ENCODE data around the gene NMD3.
"Not testable (repeated sequence)": the region's sequence is repeated elsewhere in the genome, so short reads cannot be mapped to it uniquely, and the experiment has no call there.

The NMD3 gene

DNA sequence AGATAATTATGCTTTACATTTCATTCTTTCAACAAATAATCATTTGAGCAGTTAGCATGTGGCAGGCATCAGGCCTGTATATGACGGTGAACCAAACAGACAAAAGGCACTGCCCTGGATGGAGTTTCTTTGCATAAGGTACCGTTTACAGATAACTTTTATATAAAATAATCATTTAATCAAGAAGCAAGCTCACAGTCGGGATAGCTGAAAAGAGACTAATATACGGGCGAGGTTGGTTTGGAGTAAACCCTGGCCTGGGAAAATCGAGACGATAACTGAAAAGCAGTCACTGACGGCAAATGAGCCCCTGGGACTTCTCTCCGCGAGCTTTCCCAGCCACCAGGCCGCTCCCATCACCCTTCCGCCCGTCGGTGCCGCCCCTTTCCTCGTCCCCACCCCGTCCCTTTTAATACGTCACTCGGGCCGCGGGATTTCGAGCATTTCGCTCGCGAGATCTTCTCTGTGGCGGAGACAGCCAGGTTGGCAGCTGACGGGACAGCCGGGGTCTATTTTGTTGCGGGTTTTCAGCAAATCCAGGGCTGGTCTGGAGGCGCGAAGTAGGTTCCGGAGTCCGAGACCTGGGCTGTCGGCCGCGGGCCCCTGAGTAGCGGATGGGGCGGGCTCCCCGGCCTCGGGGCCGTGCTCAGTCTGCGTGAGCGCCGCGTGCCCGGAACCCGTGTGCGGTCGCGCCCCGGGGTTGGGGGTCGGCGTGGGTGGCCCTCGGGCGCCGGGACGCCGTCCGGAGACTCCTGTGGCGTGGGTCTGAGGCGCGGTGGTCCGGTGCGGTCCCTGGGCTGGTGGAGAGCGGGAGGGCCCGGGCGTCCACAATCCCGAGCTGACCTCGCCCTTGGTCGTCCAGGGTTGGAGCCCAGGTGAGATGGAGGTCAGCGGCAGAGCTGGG, at the start of gene NMD3:
NMD3 (plus strand) TSS at position 462 of the 904 bp plus-strand sequence. CDS start 703 bp downstream, outside the sequence.
- DNase-seq = peak; percentile 99

DNA sequence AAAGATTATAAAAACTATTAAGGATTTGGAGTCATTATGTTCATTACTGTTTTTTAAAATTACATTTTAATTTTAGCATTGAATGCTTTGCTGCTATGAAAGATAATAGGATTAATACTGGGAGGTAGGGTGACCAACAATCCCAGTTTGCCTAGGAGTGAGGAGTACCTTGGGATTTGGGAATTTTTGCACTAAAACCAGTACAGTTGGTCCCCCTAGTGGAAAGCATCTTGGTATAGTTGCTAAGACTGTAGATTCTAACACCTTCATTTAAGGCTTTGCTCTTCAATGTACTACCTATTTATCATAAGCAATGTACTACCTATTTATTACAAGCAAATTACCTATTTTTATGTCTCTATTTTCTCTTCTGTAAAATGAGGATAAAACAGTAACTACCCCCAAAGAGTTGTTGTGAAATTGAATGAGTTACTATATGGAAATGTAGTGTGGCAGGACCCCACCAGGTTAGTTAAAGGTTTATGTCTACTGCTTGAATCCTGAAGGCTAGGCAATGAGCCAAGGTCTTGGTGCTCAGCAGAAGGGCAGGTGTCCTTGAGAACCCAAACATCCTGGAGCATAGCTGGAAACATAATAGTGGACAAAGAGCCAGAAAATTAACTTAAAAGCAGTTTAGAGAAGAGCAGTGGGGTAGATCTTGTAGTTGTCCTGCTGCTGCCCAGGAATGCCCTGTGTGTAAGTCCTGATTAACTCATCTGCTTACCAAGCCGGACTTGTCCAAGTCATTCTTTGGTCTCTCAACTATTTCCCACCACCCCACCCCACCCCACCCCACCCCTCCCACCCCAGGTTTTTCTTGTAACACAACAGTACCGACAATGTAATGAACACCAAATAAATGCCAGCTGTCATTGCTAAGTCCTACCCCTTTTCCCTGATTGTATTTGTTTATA, 49.2 kb upstream of the NMD3 start:
- no peak for DNase-seq

DNA sequence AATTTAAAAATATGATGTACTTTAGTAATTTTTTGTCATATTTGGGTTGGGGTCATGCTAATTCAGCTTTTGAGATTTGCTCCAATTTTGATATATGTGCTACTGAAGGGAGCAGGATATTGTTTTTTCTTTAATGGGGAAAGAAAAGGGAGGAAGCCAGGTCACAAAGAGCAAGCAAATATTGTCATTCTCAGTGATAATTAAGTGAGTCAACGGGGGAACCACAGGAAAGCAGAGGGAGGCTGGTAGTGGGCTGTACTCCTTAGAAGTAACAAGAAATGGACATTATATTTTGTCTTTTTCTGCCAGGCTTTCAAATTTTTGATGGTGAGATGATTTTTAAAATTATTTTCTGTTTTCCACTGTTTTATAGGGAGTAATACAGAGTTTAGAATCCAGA, 45.6 kb upstream of the NMD3 start:
- no peak for DNase-seq

DNA sequence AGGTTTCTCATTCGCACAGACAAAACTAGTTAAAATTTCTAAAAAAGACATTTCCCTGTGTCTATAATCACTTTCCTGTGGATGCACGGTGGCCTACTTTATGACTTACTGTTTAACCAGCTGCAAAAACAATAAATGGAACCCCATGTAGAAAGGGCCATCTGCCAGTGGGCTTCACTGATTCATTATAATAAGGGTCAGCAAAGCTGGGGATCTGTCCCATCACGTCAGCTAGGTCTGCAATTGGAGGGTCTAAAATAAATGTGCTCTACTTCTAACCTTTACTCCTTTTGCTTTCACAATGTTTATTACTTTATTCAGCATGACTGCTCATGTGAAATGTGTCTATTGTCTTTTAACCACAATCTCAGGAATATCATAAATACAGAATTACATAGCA, 43.1 kb upstream of the NMD3 start:
- no peak for DNase-seq

DNA sequence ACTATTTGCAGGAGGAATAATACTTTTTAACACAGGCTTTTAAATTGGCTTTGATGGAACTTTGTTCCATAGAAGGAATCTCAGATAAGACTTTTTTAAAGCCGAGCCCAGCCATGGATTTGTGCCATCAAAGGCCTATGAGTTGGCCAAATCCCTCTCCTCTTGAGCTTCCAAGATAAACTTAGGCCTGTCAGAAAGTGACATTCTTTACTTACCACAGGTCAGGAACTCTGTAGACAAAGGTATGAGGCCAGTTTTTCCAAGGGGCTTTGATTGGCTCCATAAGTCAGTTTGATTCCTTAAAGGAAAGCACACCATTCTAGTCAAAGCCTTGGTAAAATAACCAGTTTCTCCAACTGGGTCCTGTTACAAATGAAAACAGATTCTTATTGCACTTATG, 39.7 kb upstream of the NMD3 start:
- DNase-seq = not testable (repeated sequence)

DNA sequence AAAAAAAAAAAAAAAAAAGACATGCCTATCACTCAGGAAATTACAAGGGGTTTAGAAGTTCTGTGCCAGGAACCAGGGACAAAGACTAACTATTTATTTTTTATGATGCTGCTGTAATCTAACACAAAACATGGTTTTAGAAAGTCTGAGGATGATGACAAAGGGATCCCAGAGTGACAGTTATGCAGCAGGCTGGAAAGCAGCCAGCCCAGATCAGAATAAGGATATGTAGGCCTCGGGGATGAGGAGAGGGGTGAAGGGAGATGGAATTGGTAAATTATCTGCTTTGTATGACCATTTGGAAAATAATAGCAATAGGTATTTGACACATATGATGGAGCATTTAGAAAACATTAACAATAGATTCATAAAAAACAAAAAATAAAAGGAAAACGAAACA, 34.1 kb upstream of the NMD3 start:
- DNase-seq = no peak

DNA sequence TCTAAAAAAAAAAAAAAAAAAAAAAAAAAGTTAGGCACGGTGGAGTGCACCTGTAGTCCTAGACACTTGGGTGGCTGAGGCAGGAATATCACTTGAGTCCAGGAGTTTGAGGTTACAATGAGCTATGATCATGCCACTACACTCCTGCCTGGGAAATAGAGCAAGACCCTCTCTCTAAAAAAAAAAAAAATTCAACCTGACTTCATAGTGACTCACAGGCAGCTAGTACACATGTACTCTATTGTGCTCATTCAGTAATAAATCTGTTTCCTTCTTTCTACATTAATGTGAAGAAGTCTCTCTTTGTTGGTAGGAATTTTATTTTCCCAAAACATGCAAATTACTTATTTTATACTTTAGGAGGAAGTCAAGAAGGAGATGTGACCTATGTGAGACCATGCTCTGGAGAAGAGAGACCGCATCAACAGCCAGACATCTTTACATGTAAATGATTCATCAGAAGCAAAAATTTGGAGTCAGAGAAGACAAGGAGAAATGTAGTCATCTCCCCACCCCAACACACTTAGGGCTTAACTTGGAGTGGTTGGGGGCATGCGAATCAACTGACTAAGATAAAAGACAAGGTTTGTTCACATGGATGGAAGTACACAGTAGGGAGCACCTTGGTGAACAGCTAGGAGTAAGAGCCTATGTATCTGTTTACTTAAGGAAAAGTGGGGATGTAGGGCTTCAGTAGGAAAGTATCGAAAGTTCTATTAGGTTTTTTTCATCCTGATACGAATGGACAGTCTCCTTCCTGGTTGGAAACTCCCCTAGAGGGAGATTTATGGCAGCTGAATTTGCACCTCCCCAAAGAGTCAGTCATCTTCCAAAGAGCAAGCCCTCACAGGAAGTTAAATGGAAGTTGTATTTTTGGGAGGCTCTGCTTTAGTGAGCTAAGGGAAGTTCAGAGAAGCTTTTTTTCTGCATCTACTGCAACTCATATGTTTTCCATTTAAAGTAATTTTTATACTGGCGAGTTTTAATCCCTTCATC, 23.0 kb upstream of the NMD3 start:
- no peak for DNase-seq

DNA sequence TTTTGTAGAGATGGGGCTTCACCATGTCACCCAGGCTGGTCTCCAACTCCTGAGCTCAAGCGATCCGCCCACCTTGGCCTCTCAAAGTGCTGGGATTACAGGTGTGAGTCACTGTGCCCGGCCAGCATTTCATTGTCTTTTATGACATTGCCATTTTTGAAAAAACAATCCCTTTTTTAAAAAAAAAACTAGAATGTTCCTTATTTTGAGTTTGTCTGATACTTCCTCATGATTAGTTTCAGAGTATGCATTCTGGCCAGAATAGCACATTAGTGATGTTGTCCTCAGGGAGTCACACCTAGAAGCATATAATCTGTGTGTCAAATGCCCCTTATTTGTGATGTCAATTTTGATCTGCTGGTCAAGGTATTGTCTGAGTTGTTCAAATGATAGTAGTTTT, 21.2 kb upstream of the NMD3 start:
- DNase-seq = no peak

DNA sequence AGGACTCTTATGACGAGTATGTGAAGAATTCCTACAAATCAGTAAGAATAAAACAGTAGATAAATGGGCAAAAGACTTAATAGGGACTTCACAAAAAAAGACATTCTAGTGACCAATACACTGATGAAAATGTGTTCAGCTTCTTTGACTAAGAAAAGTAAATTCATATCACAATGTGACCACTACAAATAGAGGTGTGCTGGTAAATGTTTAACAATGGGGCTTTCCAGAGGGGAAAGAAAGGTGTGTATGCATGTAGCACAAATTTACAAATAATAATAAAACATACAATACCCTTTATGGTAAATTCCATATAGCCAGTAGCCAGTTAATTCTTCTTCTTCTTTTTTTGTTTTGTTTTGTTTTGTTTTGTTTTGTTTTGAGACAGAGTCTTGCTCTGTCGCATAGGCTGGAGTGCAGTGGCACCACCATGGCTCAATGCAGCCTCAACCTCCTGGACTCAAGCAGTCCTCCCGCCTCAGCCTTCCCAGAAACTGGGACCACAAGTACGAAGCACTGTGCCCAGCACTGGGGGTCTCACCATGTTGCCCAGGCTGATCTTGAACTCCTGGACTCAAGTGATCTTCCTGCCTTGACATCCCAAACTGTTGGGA, 17.5 kb upstream of the NMD3 start:
- DNase-seq = no peak

DNA sequence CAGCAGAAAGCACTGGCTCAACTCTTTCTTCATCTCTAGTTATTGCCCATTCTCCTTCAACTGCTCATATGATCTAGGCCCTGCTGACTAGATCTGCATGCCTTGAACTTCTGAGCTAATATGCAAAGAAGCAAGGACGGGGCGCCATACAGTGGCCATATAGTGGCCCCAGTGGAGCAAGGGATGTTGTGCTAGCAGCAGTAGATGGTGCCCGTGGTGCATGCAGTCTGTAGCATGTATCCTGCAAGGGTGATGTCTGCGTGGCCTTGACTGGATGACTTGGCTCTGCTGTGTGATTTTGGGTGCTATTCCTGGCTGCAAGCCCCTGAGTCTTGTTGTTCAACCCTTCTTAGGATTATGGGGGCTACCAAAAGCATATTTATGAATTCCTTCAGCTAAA, 12.2 kb upstream of the NMD3 start:
- DNase-seq = no peak

DNA sequence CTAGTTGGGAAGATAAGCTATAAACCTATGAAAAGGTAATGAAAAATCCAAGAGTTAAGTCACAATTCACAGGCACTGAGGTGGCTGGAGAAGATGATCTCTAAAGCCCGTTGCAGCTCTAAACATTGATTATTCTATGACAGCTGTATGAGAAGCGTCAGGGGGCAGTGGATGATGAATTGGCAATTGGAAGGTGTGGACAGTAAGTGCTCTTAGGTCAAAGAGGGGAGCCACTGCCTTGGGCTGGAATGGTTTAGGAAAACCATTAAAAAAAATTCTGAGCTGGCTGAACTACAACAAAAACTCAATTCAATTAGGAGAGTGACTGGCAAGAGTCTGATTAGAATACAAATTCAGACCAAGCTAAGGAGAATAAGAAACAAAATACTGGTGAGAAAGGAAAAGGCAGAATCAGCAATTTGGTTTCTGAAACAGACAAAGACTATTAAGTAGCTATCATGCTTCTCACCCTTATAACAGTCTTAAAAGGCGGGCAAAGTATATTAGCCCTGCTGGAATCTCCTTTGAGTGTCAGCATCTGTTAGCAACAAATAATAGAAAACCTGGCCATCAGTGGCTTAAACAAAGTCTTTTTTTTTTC, 8.8 kb upstream of the NMD3 start:
- no peak for DNase-seq

DNA sequence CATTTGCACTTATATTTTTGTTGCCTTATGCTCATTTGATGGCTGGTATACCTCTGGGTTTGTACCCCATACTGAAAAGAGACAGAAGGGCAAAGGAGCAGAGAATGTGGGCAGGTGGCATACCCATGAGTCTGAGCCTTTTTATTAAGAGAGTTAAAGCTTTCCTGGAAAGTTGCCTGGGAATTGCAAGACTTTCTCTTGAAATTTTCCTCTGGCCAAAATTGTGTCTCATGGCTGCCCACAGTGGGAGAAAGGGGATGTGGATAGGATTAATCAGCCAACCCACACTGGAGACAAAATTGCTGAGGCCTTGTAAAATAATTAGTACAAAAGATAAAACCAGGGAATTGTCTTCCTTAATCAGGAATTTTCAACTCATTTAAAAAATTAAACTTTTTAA, 8.2 kb upstream of the NMD3 start:
- DNase-seq = no peak

DNA sequence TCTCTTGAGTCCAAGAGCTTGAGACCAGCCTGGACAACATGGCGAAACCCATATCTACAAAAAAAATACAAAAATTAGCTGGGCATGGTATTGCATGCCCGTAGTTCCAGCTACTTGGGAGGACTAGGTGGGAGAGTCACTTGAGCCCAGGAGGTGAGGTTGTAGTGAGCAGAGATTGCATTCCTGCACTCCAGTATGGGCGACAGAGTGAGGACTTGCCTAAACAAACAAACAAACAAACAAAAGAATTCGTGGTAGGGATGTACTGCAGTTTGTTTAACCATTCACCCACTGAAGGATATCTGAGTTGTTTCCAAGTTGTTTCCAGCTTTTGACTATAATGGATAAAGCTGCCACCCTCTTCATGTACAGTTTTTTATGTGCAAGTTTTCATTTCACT, 7.5 kb upstream of the NMD3 start:
- no peak for DNase-seq

DNA sequence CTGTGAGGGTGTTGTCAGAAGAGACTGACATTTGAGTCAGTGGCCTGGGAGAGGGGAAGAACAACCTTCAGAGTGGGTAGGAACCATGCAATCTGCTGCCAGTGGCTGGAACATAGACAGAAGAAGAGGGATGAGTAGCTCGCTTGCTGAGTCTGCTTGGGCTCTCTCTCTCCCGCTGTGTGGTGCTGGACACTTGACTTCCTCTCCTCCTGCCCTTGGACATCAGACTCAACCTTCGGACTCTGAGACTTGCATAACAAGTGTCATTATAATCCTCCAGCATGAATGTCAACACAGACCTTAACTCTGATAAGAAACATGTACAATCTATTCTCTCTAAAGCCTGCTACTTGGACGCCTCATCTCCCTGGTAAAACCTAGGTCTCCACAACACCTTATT, 5.9 kb upstream of the NMD3 start:
- DNase-seq = no peak

DNA sequence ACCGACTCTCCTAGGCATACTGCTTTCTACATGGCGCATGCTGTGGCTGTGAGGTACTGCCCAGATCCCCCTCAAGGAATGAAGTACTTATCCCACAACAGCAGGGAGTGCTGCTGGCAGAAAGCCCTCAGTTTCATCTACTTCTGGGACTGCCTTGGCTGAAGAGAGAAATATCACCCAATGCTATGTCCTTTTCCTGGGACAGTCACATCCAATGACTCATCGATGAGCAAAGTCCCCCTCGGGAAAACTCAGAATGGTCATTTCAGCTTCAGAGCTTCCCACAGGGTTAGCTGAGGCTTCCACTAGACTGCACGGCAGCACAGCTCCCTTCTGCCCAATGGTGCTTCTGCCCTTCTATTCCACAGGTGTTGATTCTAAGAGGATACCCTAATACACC, 3.6 kb upstream of the NMD3 start:
- no peak for DNase-seq

DNA sequence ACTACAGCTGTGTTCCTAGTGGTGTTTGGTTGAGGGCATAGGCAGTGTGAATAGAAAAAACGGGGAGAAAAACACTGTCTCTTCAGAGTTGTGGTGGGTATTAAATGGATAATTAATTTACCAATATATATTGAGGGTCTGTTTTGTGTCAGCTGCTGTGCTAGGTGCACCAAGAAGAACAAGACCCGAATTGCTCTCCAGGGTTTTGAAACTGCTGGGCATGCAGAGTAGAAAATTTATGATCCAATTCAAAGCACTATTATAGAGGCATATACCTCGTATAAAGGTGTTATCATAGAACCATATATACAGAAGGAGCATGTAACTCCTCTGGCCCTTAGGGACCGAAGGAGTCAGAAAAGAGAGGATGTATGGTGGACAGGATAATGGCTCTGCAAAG, 1.6 kb upstream of the NMD3 start:
- no peak for DNase-seq

DNA sequence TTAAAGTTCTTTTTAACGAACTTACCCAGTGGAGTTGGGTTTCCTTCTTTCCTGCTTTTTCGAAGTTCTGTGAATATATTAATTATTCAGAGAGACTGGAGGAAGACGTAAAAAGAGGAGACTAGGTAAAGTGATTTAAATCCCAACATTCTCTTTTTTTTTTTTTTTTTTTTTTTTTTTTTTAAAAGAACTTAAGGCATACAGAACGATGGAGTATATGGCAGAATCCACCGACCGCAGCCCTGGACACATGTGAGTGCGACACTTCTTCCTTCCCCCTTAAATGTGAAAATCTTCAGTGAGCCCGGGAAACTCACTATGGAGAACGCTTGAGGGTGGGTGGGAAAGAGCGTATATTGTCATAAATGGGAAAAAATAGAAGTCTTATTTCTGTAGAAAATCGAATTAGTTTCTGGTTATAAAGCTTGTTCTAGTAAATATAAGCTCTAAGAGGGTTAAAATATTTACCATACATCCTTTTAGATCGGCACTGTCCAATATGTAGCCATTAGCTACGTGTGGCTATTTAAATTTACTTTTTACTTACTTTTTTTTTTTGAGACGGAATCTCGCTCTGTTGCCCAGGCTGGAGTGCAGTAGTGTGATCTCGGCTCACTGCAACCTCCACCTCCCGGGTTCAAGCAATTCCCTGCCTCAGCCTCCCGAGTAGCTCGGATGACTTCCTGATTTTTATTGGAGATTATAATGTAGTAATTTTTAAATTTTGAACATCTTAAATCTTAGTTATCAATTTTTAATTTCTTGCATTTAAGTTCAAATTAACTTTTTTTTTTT, 892 bp downstream of the NMD3 start:
- DNase-seq = no peak

DNA sequence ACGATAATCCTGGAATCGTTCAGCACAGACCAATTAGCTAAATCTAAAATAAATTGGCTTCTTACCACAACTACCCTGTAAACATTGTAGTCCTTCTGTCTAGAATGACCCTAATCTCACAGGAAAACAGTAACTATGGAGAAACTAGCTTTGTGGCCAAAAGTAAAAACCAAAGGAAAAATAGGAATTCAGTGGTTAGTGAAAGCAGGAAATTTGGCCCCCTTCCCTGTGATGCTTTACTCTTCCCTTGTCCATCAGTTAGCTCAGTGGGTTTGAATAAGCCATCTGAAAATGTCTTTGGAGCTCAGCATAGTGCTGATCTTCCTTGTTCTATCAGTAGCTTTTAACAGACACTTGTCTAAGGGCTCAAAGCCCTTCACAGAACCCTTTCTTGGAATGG, 1.6 kb downstream of the NMD3 start:
- DNase-seq = no peak

DNA sequence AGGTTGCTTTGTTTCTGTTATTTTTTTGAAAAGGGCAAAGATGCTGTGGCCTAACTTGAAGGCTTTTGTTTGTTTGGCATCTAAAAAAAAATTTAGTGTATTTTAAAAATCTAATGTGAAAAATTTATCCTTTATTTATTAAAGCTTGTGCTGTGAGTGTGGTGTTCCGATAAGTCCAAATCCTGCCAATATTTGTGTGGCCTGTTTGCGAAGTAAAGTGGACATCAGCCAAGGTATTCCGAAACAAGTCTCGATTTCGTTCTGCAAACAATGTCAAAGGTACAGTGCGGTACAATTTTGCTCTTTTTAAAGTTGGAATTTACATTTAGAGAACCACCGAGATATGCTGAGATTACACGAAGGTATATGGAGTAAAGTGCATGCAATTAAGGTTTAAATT, 3.7 kb downstream of the NMD3 start:
- DNase-seq = no peak

DNA sequence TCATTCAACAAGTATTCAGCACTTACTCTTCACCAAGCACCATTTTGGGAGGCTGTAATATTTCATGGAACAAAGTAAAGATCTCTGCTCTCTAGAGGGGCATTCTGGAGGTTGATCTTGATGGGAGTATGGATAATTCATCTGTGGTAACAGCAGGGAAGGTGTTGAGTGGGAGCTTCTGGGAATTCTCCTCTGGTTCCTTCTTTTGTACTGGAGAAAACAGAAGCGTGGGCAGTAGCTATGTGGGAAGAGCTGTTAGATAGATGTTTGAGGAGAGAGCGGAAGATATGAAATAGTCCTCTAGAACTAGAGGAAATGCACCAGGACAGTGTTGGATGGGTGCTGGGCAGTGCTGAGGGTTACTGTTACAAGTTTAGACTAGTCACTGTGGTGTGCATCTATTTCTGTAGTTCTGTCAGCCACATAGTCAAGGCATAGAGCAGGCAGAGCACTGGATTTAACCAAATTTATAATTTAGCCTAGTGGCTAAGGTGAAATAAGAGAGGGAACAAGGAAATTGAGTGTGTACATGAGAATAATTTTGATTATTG, 9.6 kb downstream of the NMD3 start:
- no peak for DNase-seq

DNA sequence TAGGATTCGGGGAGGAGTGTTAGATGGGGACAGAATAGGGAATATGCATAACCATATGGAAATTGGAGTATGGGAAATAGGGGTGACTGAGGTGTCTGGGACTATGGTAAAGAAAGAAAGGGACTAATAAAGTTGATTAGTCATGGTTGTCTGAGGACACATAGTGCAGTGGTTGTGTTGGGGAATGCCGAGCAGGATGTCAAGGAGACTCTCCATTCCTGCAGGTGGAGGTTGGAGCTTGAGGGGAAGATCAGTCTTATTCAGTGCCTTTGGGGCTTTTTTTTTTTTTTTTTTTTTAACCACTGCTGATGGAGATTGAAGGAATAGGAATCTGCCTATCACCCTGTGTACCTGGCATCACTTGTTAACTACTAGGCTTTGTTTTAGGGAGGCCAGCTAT, 10.8 kb downstream of the NMD3 start:
- no peak for DNase-seq
